Thoracic aorta (tissue), 2 donors: Measurements from ENCODE around the gene ACTN4. TPM values are rescaled to one million over a fixed set of nuclear protein-coding genes. Genes with fewer than 3 reads are reported as not detected.
"Not testable (repeated sequence)": the region's sequence is repeated elsewhere in the genome, so short reads cannot be mapped to it uniquely, and the experiment has no call there.

Source experiments
- ATAC-seq: fragments of 150-250 bp; one replicate; pipeline ENCODE4 v1.8.0; 2017; ENCODE audit warnings: low read depth; ENCODE audit not compliant: insufficient number of reproducible peaks, low FRiP score
- DNase-seq: peaks from one replicate; pipeline ENCODE4 v3.0.0-alpha.2; 2020; ENCODE audit warnings: low spot score
- H3K27ac ChIP-seq, 2 donors: fragments of 200-600 bp; sonication (generic); 1 replicate in 1 of 2; 2 replicates in 1 of 2; pipeline ENCODE4 v1.5.1; 2016; ENCODE audit warnings: mild to moderate bottlenecking in 2 of 2, moderate library complexity in 2 of 2
- H3K27me3 ChIP-seq: fragments of 200-600 bp; sonication (generic); replicated peaks from 2 replicates; pipeline ENCODE4 v1.6.0; 2016; ENCODE audit warnings: mild to moderate bottlenecking; ENCODE audit not compliant: insufficient read depth
- H3K36me3 ChIP-seq: fragments of 200-600 bp; sonication (generic); one replicate; pipeline ENCODE4 v1.5.1; 2016
- H3K4me1 ChIP-seq, 2 donors: fragments of 200-600 bp; sonication (generic); 1 replicate in 1 of 2; 2 replicates in 1 of 2; pipeline versions ENCODE4 v1.5.1 to v1.6.0; 2016; ENCODE audit warnings: low read depth in 2 of 2, mild to moderate bottlenecking in 1 of 2; ENCODE audit not compliant: control insufficient read depth in 1 of 2
- H3K4me3 ChIP-seq: fragments of 200-600 bp; sonication (generic); 2 replicates; pipeline ENCODE4 v1.5.1; 2016; ENCODE audit warnings: mild to moderate bottlenecking
- H3K9me3 ChIP-seq: fragments of 200-600 bp; sonication (generic); 2 replicates; pipeline ENCODE4 v1.5.1; 2016
- total RNA-seq, 2 donors: library from RNA; depleted of rRNA; stranded (reverse); fragments of >200 nt; gene quantifications; one replicate each; pipeline versions ENCODE4 v1.1.0 to v1.2.3, GENCODE V29; 2016
- TF ChIP-seq, protein P1 (sequence below): fragments of 200-600 bp; sonication (generic); IDR thresholded peaks from one replicate; pipeline ENCODE4 v1.5.1; 2019; ENCODE audit warnings: antibody characterized with exemption

The ACTN4 gene
- total RNA-seq, 2 donors from 2014 or later, result 668 to 1,387 TPM

DNA sequence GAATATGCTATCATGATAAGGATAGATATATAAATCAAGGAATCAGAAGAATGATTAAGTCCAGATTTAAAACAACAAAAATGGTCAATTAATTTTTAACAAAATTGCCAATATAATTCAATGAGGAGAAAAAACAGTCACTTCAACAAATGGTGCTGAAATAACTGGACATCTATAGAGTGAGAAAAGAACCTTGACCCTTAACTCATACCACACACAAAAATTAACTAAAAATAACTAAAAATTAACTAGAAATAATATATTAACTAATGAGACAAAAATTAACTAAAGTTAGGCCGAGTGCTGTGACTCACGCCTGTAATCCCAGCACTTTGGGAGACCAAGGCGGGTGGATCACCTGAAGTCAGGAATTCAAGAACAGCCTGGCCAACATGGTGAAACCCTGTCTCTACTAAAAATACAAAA is 116.4 kb downstream of the ACTN4 start:
- H3K4me3 ChIP-seq, result no peak overlapping the region
- H3K9me3 ChIP-seq, result no peaks in the 10 kb centered on the region
- DNase-seq (no peak), ATAC-seq (no peak)
- H3K36me3 ChIP-seq, result no peaks in the 10 kb centered on the region
- H3K27me3 ChIP-seq, result no peaks in the 10 kb centered on the region
- TF ChIP-seq, protein P1, sequence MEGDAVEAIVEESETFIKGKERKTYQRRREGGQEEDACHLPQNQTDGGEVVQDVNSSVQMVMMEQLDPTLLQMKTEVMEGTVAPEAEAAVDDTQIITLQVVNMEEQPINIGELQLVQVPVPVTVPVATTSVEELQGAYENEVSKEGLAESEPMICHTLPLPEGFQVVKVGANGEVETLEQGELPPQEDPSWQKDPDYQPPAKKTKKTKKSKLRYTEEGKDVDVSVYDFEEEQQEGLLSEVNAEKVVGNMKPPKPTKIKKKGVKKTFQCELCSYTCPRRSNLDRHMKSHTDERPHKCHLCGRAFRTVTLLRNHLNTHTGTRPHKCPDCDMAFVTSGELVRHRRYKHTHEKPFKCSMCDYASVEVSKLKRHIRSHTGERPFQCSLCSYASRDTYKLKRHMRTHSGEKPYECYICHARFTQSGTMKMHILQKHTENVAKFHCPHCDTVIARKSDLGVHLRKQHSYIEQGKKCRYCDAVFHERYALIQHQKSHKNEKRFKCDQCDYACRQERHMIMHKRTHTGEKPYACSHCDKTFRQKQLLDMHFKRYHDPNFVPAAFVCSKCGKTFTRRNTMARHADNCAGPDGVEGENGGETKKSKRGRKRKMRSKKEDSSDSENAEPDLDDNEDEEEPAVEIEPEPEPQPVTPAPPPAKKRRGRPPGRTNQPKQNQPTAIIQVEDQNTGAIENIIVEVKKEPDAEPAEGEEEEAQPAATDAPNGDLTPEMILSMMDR, result no peak
- H3K4me1 ChIP-seq, result no peaks in the 10 kb centered on the region
- no peak overlapping the region for H3K27ac ChIP-seq

DNA sequence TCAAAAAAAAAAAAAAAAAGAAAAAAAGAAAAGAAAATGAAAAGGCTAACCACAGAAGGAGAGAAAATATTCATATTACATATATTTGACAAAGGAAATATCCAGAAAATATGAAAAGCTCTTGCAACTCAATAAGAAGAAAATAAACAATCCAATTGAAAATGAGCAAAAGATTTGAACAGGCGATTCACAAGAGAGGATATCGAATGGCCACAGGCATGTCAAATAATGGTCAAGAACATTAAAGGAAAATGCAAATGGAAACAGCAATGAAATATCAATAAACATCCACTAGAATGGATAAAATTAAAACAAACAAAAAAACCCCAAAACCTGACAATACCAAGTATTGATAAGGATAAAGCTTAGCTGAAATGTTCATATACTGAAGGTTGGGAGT is 117.8 kb downstream of the ACTN4 start:
- ATAC-seq, result no peak
- Histone ChIP-seq H3K27ac (no peak overlapping the region), H3K36me3 (no peaks in the 10 kb centered on the region), H3K4me3 (no peak overlapping the region), H3K4me1 (no peaks in the 10 kb centered on the region), H3K27me3 (no peaks in the 10 kb centered on the region), H3K9me3 (no peaks in the 10 kb centered on the region)
- DNase-seq, result no peak
- TF ChIP-seq, protein P1, result no peak

DNA sequence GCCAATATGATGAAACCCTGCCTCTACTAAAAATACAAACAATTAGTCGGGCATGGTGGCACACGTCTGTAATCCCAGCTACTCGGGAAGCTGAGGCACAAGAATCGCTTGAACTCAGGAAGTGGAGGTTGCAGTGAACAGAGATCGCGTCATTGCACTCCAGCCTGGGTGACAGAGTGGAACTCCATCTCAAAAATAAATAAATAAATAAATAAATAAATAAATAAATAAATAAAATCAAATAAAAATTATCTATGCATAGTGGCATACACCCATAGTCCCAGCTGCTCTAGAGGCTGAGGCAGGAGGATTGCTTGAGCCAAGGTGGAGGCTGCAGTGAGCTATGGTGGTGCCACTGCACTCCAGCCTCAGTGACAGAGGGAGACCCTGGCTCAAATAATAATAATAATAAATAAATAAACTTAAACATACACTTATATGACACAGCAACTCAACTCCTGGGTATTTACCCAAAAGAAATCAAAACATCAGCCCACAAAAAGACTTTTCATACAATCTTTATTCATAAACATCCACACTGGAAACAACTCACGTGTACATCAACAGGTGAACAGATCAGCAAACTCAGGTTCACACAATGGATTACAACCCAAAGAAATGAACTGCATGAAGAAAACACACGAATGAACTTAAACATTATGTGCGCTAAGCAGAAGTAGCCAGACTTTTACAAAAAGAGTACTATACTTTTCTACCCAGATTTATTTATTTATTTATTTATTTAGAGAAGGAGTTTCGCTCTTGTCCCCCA is 119.0 kb downstream of the ACTN4 start:
- Histone ChIP-seq H3K27me3 (no peaks in the 10 kb centered on the region), H3K4me1 (no peaks in the 10 kb centered on the region), H3K36me3 (no peaks in the 10 kb centered on the region), H3K9me3 (no peaks in the 10 kb centered on the region), H3K4me3 (no peak overlapping the region), H3K27ac (no peak overlapping the region)
- no peak for ATAC-seq
- DNase-seq, result no peak
- TF ChIP-seq, protein P1, result no peak

DNA sequence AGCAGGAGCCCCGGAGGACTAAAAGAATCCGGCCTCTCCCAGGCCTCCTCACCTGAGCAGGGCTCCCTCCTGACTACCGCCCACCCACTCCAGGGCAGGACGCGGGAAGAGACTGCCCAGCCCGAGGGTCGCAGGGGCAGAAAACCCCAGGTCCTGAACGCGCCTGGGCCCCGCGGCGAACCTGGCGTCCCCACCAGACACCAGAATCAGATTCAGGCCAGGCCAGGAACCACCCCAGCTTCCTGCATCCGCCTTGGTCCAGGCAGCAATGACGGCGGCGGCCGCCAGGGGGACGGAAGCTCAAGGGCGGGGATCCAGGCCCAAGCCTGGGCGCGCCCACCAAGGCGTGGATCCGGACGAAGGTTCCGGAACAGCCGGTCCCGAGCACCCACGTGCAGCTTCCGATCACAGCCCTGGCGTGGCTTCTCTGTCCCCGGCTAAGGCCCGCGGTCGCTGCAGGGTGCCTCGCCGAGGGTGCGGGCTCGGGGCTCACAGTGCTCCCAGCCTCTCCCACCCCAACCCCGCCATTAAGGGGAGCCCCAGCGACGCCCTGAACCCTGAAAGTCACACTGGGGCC is 122.3 kb downstream of the ACTN4 start:
- TF ChIP-seq, protein P1, result peak; percentile 88
- Histone ChIP-seq H3K4me3 (peak overlapping the region; percentile 57), H3K27me3 (no peaks in the 10 kb centered on the region), H3K36me3 (no peaks in the 10 kb centered on the region), H3K4me1 (no peaks in the 10 kb centered on the region), H3K27ac (no peak overlapping the region), H3K9me3 (no peaks in the 10 kb centered on the region)
- peak; percentile 80 for ATAC-seq
- DNase-seq, result peak; percentile 65

DNA sequence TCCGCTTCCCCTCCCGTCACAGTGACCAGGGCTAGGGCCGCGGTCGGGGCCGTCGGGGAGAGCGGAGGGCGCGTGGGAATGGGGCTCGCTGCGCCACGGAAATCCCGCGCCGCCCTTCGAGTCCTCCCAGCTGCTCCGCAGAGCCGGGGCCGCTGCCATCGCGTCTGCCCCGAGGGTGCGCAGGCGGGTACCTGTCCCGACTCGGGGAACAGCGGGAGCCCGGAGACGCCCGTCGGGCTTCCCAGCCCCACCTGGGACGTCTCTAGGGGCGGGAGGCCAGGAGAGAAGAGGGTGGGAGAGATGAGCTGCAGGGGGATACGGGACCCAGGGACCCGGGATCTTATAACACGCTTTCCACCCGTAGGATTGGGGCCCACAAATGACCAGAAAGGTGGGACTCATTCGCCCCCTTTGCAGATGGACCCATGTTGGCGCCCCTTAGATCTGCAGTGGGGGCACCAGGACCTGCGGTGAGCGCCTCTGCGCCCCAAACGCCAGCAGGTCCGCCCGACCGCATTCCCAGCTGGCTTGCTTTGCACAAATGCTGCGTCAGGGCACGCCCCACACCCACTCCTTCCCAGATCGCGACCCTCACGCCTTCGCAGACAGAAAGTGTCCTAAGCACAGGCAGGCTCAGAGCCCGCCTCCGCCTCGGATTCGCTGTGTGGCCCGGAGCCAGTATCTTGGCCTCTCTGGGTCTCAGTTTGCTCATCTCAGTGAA is 122.9 kb downstream of the ACTN4 start:
- peak overlapping the region; percentile 57 for H3K4me3 ChIP-seq
- not testable (repeated sequence) for ATAC-seq, H3K4me1 ChIP-seq, H3K27me3 ChIP-seq, H3K9me3 ChIP-seq, H3K27ac ChIP-seq, DNase-seq, H3K36me3 ChIP-seq

DNA sequence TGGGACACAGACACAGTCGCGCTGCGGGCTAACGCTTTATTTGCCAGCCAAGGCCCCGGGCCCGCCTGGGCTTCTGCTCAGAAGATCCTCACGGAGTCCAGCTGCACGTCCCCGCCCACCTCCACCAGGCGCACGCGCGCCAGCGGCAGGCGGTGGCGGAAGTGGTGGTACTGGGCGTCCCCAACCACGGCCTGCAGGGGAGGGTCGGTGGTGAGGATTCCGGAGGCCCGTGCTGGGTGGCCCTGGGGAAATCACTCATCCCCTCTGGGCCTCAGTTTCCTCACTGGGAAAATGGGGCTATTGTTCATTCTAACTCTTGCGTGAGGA is 123.5 kb downstream of the ACTN4 start:
- not testable (repeated sequence) for H3K4me3 ChIP-seq, H3K36me3 ChIP-seq, H3K27ac ChIP-seq, H3K9me3 ChIP-seq, H3K4me1 ChIP-seq, H3K27me3 ChIP-seq, DNase-seq
- ATAC-seq, result peak; percentile 46

DNA sequence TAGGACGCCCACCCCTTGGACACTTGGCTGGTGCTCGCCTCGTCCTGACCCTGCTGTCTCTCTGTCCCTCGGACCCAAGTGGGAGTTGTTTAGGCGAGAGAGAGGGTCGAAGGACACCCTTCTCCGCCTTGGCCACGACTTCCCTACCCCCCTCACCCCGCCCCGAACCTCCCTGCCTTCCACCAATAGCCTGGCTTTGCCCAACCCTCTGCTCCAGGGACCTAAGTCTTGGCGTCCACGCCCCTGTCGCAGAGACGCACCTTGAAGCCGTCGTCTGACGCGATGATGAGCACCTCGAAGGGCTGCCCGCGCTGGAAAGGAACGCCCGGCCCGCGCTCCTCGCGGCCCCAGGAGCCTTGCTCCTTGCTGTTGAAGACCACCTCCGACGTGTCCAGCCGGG is 124.1 kb downstream of the ACTN4 start:
- DNase-seq, ATAC-seq, H3K9me3 ChIP-seq, H3K27ac ChIP-seq, H3K4me3 ChIP-seq, H3K36me3 ChIP-seq, H3K27me3 ChIP-seq, H3K4me1 ChIP-seq: not testable (repeated sequence)
